GM19452 (cell line): ENCODE measurements around the gene SYNJ2.
"Not testable (repeated sequence)": the region's sequence is repeated elsewhere in the genome, so short reads cannot be mapped to it uniquely, and the experiment has no call there.

Source experiments
- ATAC-seq: cut with Tn5 transposase; IDR thresholded peaks from one replicate; pipeline ENCODE4 v1.9.1; 2021; ENCODE audit not compliant: unreplicated experiment

The SYNJ2 gene

GRCh38 chr6:157954150-157955117 lies 27.2 kb upstream of the SYNJ2 start:
- no peak for ATAC-seq

GRCh38 chr6:157955675-157956074 lies 26.0 kb upstream of the SYNJ2 start:
- no peak for ATAC-seq

- ATAC-seq = no peak
Measured at GRCh38 chr6:157956171-157956730, 25.4 kb upstream of the SYNJ2 start.

GRCh38 chr6:157959451-157960227 lies 22.0 kb upstream of the SYNJ2 start:
- no peak for ATAC-seq

- ATAC-seq = no peak
Measured at GRCh38 chr6:157961153-157961831, 20.4 kb upstream of the SYNJ2 start.

- no peak for ATAC-seq
Measured at GRCh38 chr6:157961832-157962575, 19.7 kb upstream of the SYNJ2 start.

GRCh38 chr6:157962601-157963302 lies 18.9 kb upstream of the SYNJ2 start:
- no peak for ATAC-seq

GRCh38 chr6:157964100-157964499 lies 17.6 kb upstream of the SYNJ2 start:
- no peak for ATAC-seq

GRCh38 chr6:157965387-157965786 lies 16.3 kb upstream of the SYNJ2 start:
- ATAC-seq = no peak

GRCh38 chr6:157966589-157966977 lies 15.1 kb upstream of the SYNJ2 start:
- ATAC-seq = no peak

GRCh38 chr6:157967020-157967419 lies 14.6 kb upstream of the SYNJ2 start:
- ATAC-seq = no peak

- ATAC-seq = no peak
Measured at GRCh38 chr6:157967486-157967885, 14.2 kb upstream of the SYNJ2 start.

GRCh38 chr6:157972177-157972576 lies 9.5 kb upstream of the SYNJ2 start:
- not testable (repeated sequence) for ATAC-seq

GRCh38 chr6:157974341-157974894 lies 7.2 kb upstream of the SYNJ2 start:
- ATAC-seq = no peak

GRCh38 chr6:157974967-157975366 lies 6.7 kb upstream of the SYNJ2 start:
- no peak for ATAC-seq

- ATAC-seq = no peak
Measured at GRCh38 chr6:157975456-157975855, 6.2 kb upstream of the SYNJ2 start.

- ATAC-seq = no peak
Measured at GRCh38 chr6:157976345-157977175, 5.1 kb upstream of the SYNJ2 start.

GRCh38 chr6:157977176-157977804 lies 4.4 kb upstream of the SYNJ2 start:
- no peak for ATAC-seq
